Right lobe of liver (tissue), 4 donors: Measurements from ENCODE around the gene FTO.

Experiments
- POLR2A ChIP-seq: fragments of 450-650 bp; IDR thresholded peaks from one replicate; pipeline ENCODE4 v1.6.1; 2017; ENCODE audit warnings: antibody characterized with exemption, mild to moderate bottlenecking
- TF ChIP-seq, protein P1 (sequence below), 4 donors: fragments of 200-600 bp in 3 of 4; fragments of 450-650 bp in 1 of 4; IDR thresholded peaks; one replicate each; pipeline versions ENCODE4 v1.5.1 to v1.8.0; 2016 to 2022; ENCODE audit warnings: antibody characterized with exemption in 4 of 4, mild to moderate bottlenecking in 2 of 4
- donor health status: DM: no; HTN: no; CAD: no.
- donor health status: DM: no; HTN: no; CAD: no.
- donor health status: DM: no; HTN: yes; CAD: no.

DNA sequence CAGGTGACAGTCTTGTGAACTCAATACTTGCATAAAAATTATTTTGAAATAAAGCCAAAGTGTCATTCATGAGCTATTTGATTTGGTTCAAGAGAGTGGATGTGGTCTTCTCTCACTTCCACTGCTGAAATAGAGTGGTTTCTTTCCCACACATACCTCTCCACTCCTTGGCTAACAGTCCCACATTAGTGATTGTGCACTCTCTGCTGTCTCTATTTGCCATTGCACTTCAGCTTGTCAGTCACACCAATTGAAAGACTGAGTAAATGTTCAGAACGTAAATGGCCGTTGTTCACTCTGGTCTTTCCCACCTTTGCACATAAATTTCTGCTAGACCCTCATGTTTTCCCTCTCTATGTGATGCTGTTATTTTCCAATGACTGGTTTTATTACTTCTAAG is 197.5 kb downstream of the FTO start:
- TF ChIP-seq, protein P1, sequence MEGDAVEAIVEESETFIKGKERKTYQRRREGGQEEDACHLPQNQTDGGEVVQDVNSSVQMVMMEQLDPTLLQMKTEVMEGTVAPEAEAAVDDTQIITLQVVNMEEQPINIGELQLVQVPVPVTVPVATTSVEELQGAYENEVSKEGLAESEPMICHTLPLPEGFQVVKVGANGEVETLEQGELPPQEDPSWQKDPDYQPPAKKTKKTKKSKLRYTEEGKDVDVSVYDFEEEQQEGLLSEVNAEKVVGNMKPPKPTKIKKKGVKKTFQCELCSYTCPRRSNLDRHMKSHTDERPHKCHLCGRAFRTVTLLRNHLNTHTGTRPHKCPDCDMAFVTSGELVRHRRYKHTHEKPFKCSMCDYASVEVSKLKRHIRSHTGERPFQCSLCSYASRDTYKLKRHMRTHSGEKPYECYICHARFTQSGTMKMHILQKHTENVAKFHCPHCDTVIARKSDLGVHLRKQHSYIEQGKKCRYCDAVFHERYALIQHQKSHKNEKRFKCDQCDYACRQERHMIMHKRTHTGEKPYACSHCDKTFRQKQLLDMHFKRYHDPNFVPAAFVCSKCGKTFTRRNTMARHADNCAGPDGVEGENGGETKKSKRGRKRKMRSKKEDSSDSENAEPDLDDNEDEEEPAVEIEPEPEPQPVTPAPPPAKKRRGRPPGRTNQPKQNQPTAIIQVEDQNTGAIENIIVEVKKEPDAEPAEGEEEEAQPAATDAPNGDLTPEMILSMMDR (IDR thresholded peaks at IDR 0.05) = no peak
- no peak for TF ChIP-seq POLR2A
